K562 (cell line): ENCODE results near the gene NDUFB10. TPM values are rescaled to one million over a fixed set of nuclear protein-coding genes. Genes with fewer than 3 reads are reported as not detected.

Experiments used
- ATF6 ChIP-seq: sonication (generic); formaldehyde crosslinking; IDR thresholded peaks from 2 replicates; pipeline ENCODE4 v1.4.0; 2020; ENCODE audit warnings: mild to moderate bottlenecking, missing genetic modification reagents
- FOXJ3 ChIP-seq: sonication (generic); formaldehyde crosslinking; IDR thresholded peaks from 2 replicates; pipeline ENCODE4 v1.4.0; 2020; ENCODE audit warnings: mild to moderate bottlenecking, missing genetic modification reagents
- GATAD2B ChIP-seq: fragments of 450-650 bp; IDR thresholded peaks from 2 replicates; pipeline ENCODE4 v1.6.1; 2017; ENCODE audit warnings: mild to moderate bottlenecking, borderline replicate concordance
- KHSRP ChIP-seq: fragments of 450-650 bp; IDR thresholded peaks from 2 replicates; pipeline ENCODE4 v1.6.1; 2017
- MAFF ChIP-seq: IDR thresholded peaks from 2 replicates; pipeline ENCODE4 v1.6.1; 2012; ENCODE audit warnings: low read length, improper control_type of control experiment
- MEF2D ChIP-seq: conservative IDR thresholded peaks from 2 replicates; pipeline ENCODE4 v1.6.1; 2016; ENCODE audit warnings: low read depth, missing genetic modification characterization, missing compliant biosample characterization
- MLX ChIP-seq, 2 experiments: fragments of 450-650 bp in 1 of 2; sonication (generic) in 1 of 2; formaldehyde crosslinking; conservative IDR thresholded peaks; 2 replicates each; pipeline versions ENCODE4 v1.4.0 to v1.8.1; 2020 to 2022; ENCODE audit warnings: mild to moderate bottlenecking in 1 of 2, missing genetic modification reagents in 1 of 2
- MTA1 ChIP-seq: fragments of 450-650 bp; IDR thresholded peaks from 2 replicates; pipeline ENCODE4 v1.6.1; 2017; ENCODE audit warnings: borderline replicate concordance
- NCOA1 ChIP-seq: fragments of 450-650 bp; IDR thresholded peaks from 2 replicates; pipeline ENCODE4 v1.6.1; 2016; ENCODE audit warnings: low read depth
- SETDB1 ChIP-seq: IDR thresholded peaks from one replicate; pipeline ENCODE4 v1.6.1; 2012; ENCODE audit warnings: low read length, control low read depth, inconsistent platforms
- SMARCA5 ChIP-seq: fragments of 450-650 bp; IDR thresholded peaks from 2 replicates; pipeline ENCODE4 v1.6.1; 2016
- TAF7 ChIP-seq: fragments of 450-650 bp; IDR thresholded peaks from 2 replicates; pipeline ENCODE4 v1.6.1; 2016; ENCODE audit warnings: missing genetic modification characterization, missing compliant biosample characterization
- ZKSCAN1 ChIP-seq: fragments of 150-350 bp; IDR thresholded peaks from 2 replicates; pipeline ENCODE4 v1.6.1; 2016; ENCODE audit warnings: low read depth, low read length
- ZKSCAN8 ChIP-seq: fragments of 200-800 bp; sonication (Bioruptor generic); IDR thresholded peaks from 2 replicates; pipeline ENCODE4 v1.6.1; 2016; ENCODE audit warnings: missing genetic modification characterization, missing compliant biosample characterization
- ZNF143 ChIP-seq: sonication (generic); formaldehyde crosslinking; IDR thresholded peaks from 2 replicates; pipeline ENCODE4 v1.9.0; 2022; ENCODE audit warnings: mild to moderate bottlenecking, missing genetic modification reagents
- ZNF184 ChIP-seq: sonication (generic); formaldehyde crosslinking; IDR thresholded peaks from 2 replicates; pipeline ENCODE4 v1.5.0; 2020; ENCODE audit warnings: missing genetic modification reagents
- ZNF239 ChIP-seq: fragments of 250-450 bp; sonication (Bioruptor Pico); IDR thresholded peaks from 2 replicates; pipeline ENCODE4 v1.4.0; 2020; ENCODE audit warnings: mild to moderate bottlenecking
- ZNF277 ChIP-seq: fragments of 250-450 bp; sonication (Bioruptor Pico); IDR thresholded peaks from 2 replicates; pipeline ENCODE4 v1.8.0; 2022; ENCODE audit warnings: inconsistent platforms, mild to moderate bottlenecking, moderate library complexity, borderline replicate concordance
- ZNF644 ChIP-seq: fragments of 200-800 bp; sonication (Bioruptor generic); IDR thresholded peaks from 2 replicates; pipeline ENCODE4 v1.6.1; 2016; ENCODE audit warnings: low read depth, missing genetic modification characterization, missing compliant biosample characterization
- ZNF707 ChIP-seq: fragments of 250-450 bp; sonication (Bioruptor Pico); conservative IDR thresholded peaks from 2 replicates; pipeline ENCODE4 v1.8.0; 2022; ENCODE audit warnings: inconsistent platforms, mild to moderate bottlenecking, moderate library complexity
- ZNF764 ChIP-seq: fragments of 250-450 bp; sonication (Bioruptor Pico); IDR thresholded peaks from 2 replicates; pipeline ENCODE4 v1.4.0; 2020; ENCODE audit warnings: low read depth, mild to moderate bottlenecking, moderate library complexity
- polyA plus RNA-seq, 8 experiments: library from polyadenylated mRNA; depleted of rRNA in 4 of 8; stranded (reverse) in 5 of 8; unstranded in 3 of 8; fragments of >200 nt; fragmentation: Nextera tagmentation in 2 of 8; fragmentation: Illumina TruSeq in 1 of 8; extraction: Ambion mirVana in 2 of 8; extraction: Trizol in 1 of 8; gene quantifications; 2 replicates each; pipeline versions ENCODE4 v1.2.1 to v1.2.3, GENCODE V29; 2011 to 2014; ENCODE audit warnings: inconsistent platforms in 1 of 8, missing spikeins in 1 of 8
- total RNA-seq, 7 experiments: library from RNA; depleted of rRNA in 6 of 7; stranded (reverse); fragments of >200 nt in 6 of 7; fragmentation: Illumina TruSeq in 2 of 7; extraction: Trizol in 2 of 7; gene quantifications; 2 replicates each; pipeline versions ENCODE4 v1.2.1 to v1.2.3, GENCODE V29; 2011 to 2021; ENCODE audit warnings: low replicate concordance in 1 of 7
- TF ChIP-seq, protein P1 (sequence below): fragments of 250-450 bp; sonication (Bioruptor Pico); IDR thresholded peaks from 2 replicates; pipeline ENCODE4 v1.8.0; 2021; ENCODE audit warnings: moderate library complexity, mild to moderate bottlenecking, inconsistent platforms
- TF ChIP-seq, protein P2 (sequence below): fragments of 450-650 bp; formaldehyde crosslinking; IDR thresholded peaks from 2 replicates; pipeline ENCODE4 v1.4.0; 2020; ENCODE audit warnings: mild to moderate bottlenecking, mixed read lengths

NDUFB10 gene
- total and polyA plus RNA-seq, 9 of the 15 experiments (the other 6 are each of a cell fraction or from before 2014, with no cell fraction given): 69.3 to 527 (median 161) TPM

DNA sequence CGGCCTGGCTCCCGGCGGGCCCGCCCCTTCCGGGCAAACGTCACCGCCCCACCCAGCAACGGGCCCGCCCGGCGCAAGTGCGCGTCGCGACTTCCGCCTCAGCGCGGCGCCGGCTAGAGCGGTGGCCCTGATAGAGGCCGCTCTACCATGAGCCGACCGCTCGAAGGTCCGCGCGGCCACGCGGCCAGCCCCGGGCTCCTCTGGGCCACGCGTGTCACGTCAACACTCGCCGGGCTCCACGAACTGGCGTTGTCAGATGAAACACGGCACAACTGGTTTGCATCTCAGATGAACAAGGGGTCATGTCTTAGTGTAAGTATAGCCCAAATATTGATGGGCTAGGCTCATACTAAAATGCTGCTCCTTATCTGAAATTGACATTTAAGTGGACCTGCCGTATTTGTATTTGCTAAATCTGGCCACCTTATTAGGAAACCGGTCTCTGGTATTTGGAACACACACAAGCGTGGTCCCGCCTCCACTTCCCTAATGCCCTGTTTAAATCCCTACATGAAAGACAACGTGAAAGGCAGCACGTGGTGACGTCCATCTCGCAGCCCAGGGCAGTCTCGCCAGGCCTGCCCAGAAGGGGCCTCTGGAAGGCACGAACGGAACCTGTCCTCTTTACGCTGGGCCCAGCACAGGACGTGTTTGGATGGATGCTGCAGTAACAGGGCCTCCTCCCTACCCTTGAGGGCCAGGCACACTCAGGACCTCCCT, 50.6 kb downstream of the NDUFB10 start, which contains the start of gene ZNF598 (continued):
- TF ChIP-seq ZKSCAN1 (0 out of 2 replicates have a peak, but pooled peaks have one; percentile 18), MTA1 (no peak), SETDB1 (no peak), ZNF707 (CRISPR knock-in tag) (no peak), ZNF184 (no peak), TAF7 (tag) (no peak; the same call in 1 of the 2 replicates), NCOA1 (no peak), ZKSCAN8 (CRISPR knock-in tag) (no peak), ZNF764 (CRISPR knock-in tag) (no peak), FOXJ3 (CRISPR knock-in tag) (no peak), ZNF644 (0 out of 2 replicates have a peak, but pooled peaks have one; percentile 54), GATAD2B (peak; percentile 76), ZNF239 (no peak), ATF6 (CRISPR knock-in tag) (peak; percentile 93; the same call in 1 of the 2 replicates), KHSRP (no peak), ZNF277 (no peak), MEF2D (tag) (no peak), SMARCA5 (no peak), ZNF143 (CRISPR knock-in tag) (no peak), MLX (CRISPR knock-in tag; conservative IDR thresholded peaks at IDR 0.05) (no peak), MAFF (no peak)
- TF ChIP-seq, protein P1, sequence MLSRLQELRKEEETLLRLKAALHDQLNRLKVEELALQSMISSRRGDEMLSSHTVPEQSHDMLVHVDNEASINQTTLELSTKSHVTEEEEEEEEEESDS (CRISPR knock-in tag): no peak
- TF ChIP-seq, protein P2, sequence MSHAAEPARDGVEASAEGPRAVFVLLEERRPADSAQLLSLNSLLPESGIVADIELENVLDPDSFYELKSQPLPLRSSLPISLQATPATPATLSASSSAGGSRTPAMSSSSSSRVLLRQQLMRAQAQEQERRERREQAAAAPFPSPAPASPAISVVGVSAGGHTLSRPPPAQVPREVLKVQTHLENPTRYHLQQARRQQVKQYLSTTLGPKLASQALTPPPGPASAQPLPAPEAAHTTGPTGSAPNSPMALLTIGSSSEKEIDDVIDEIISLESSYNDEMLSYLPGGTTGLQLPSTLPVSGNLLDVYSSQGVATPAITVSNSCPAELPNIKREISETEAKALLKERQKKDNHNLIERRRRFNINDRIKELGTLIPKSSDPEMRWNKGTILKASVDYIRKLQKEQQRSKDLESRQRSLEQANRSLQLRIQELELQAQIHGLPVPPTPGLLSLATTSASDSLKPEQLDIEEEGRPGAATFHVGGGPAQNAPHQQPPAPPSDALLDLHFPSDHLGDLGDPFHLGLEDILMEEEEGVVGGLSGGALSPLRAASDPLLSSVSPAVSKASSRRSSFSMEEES (CRISPR knock-in tag): no peak
